Right renal cortex interstitium (tissue), 3 donors: ENCODE data around the gene MAGEA6. TPM values are rescaled to one million over a fixed set of nuclear protein-coding genes. Genes with fewer than 3 reads are reported as not detected.
"Not testable (repeated sequence)": the region's sequence is repeated elsewhere in the genome, so short reads cannot be mapped to it uniquely, and the experiment has no call there.

Source experiments
- DNase-seq, 3 donors: peaks; one replicate each; pipeline ENCODE4 v3.0.0-alpha.2; 2013; ENCODE audit warnings: low read depth in 3 of 3, low spot score in 2 of 3
- polyA plus RNA-seq, 3 donors: library from polyadenylated mRNA; unstranded; fragments of 120-200 nt; gene quantifications; one replicate each; pipeline ENCODE4 v1.2.1, GENCODE V29; 2013; ENCODE audit not compliant: insufficient read length in 3 of 3

MAGEA6 gene
- polyA plus RNA-seq, result not detected

- not testable (repeated sequence) for DNase-seq
Observed at GRCh38 chrX:152769549-152770289, at the start of gene MAGEA6. MAGEA6 (minus strand) TSS chrX:152769689; CDS start chrX:152767650, 2,039 bp downstream.

GRCh38 chrX:152819266-152819665 lies 49.8 kb upstream of the MAGEA6 start:
- DNase-seq, result no peak

GRCh38 chrX:152818356-152818755 lies 48.9 kb upstream of the MAGEA6 start:
- no peak for DNase-seq

- DNase-seq, result no peak
Observed at GRCh38 chrX:152817078-152817764, 47.7 kb upstream of the MAGEA6 start.

- DNase-seq, result no peak
Observed at GRCh38 chrX:152814048-152814447, 44.6 kb upstream of the MAGEA6 start.

- DNase-seq, result no peak
Observed at GRCh38 chrX:152813206-152813605, 43.7 kb upstream of the MAGEA6 start.

GRCh38 chrX:152810403-152810802 lies 40.9 kb upstream of the MAGEA6 start:
- no peak for DNase-seq

GRCh38 chrX:152806035-152806434 lies 36.5 kb upstream of the MAGEA6 start:
- DNase-seq, result no peak

GRCh38 chrX:152798945-152799344 lies 29.5 kb upstream of the MAGEA6 start:
- no peak for DNase-seq

- not testable (repeated sequence) for DNase-seq
Observed at GRCh38 chrX:152787062-152787461, 17.6 kb upstream of the MAGEA6 start.

GRCh38 chrX:152766562-152766961 lies 2.9 kb downstream of the MAGEA6 start:
- not testable (repeated sequence) for DNase-seq

- not testable (repeated sequence) for DNase-seq
Observed at GRCh38 chrX:152761582-152761981, 7.9 kb downstream of the MAGEA6 start.

GRCh38 chrX:152759544-152759943 lies 9.9 kb downstream of the MAGEA6 start:
- DNase-seq, result not testable (repeated sequence)

GRCh38 chrX:152758918-152759317 lies 10.6 kb downstream of the MAGEA6 start, which contains the start of gene CSAG3:
CSAG3 (plus strand) TSS chrX:152759218.
- not testable (repeated sequence) for DNase-seq

- DNase-seq, result not testable (repeated sequence)
Observed at GRCh38 chrX:152754871-152755270, 14.6 kb downstream of the MAGEA6 start.

- DNase-seq, result not testable (repeated sequence)
Observed at GRCh38 chrX:152753686-152754650, 15.5 kb downstream of the MAGEA6 start, which contains the start of gene MAGEA2. MAGEA2 (minus strand) TSS chrX:152753842; CDS start chrX:152751363, 2,479 bp downstream.

GRCh38 chrX:152738560-152738959 lies 30.9 kb downstream of the MAGEA6 start:
- no peak for DNase-seq

- not testable (repeated sequence) for DNase-seq
Observed at GRCh38 chrX:152736528-152736927, 33.0 kb downstream of the MAGEA6 start.

GRCh38 chrX:152735860-152736511 lies 33.5 kb downstream of the MAGEA6 start:
- no peak for DNase-seq

- no peak for DNase-seq
Observed at GRCh38 chrX:152735101-152735500, 34.4 kb downstream of the MAGEA6 start.
